CD14-positive monocyte (primary cell): ENCODE data around the gene TAF5L. TPM values are rescaled to one million over a fixed set of nuclear protein-coding genes. Genes with fewer than 3 reads are reported as not detected.
A peak's percentile ranks its signal among the peaks of the same experiment; 100 is the strongest.

Experiments used
- DNase-seq, 3 donors: peaks; one replicate each; pipeline ENCODE4 v3.0.0-alpha.2; 2011 to 2022
- H2AFZ ChIP-seq: 2 replicates; pipeline ENCODE4 v1.6.0; 2012; ENCODE audit warnings: mild to moderate bottlenecking, low read depth, low read length, inconsistent platforms; ENCODE audit not compliant: insufficient read depth, poor library complexity, severe bottlenecking
- H3K27ac ChIP-seq, 2 donors: 1 replicate in 1 of 2; 2 replicates in 1 of 2; pipeline ENCODE4 v1.5.1; 2012 to 2013; ENCODE audit warnings: low read length in 2 of 2, control low read depth in 1 of 2, inconsistent platforms in 1 of 2, low read depth in 1 of 2, mild to moderate bottlenecking in 1 of 2
- H3K27me3 ChIP-seq, 2 donors: one replicate each; pipeline versions ENCODE4 v1.6.0 to v1.6.1; 2011 to 2013; ENCODE audit warnings: low read length in 2 of 2; ENCODE audit not compliant: control insufficient read depth in 2 of 2, insufficient read depth in 2 of 2
- H3K36me3 ChIP-seq, 2 donors: replicated peaks in 1 of 2; 1 replicate in 1 of 2; 2 replicates in 1 of 2; pipeline versions ENCODE4 v1.5.1 to v1.6.1; 2012 to 2013; ENCODE audit warnings: low read length in 2 of 2, control low read depth in 1 of 2, inconsistent platforms in 1 of 2, mild to moderate bottlenecking in 1 of 2; ENCODE audit not compliant: insufficient read depth in 2 of 2, control insufficient read depth in 1 of 2
- H3K4me1 ChIP-seq, 2 donors: 1 replicate in 1 of 2; 2 replicates in 1 of 2; pipeline versions ENCODE4 v1.5.1 to v1.6.1; 2012 to 2013; ENCODE audit warnings: low read length in 2 of 2, control low read depth in 1 of 2, inconsistent platforms in 1 of 2, mild to moderate bottlenecking in 1 of 2, moderate library complexity in 1 of 2; ENCODE audit not compliant: insufficient read depth in 2 of 2, control insufficient read depth in 1 of 2
- H3K4me2 ChIP-seq: replicated peaks from 2 replicates; pipeline ENCODE3; 2012; ENCODE audit warnings: low read length, moderate library complexity, mild to moderate bottlenecking; ENCODE audit not compliant: poor library complexity, severe bottlenecking; ENCODE audit errors: extremely low read depth
- H3K4me3 ChIP-seq, 3 experiments: fragments of 200-600 bp in 1 of 3; sonication (generic) in 1 of 3; replicated peaks in 1 of 3; 1 replicate in 2 of 3; 2 replicates in 1 of 3; pipeline ENCODE4 v1.5.1; 2011 to 2013; ENCODE audit warnings: low read length in 3 of 3, mild to moderate bottlenecking in 3 of 3, control low read depth in 2 of 3, low read depth in 2 of 3, inconsistent platforms in 1 of 3, moderate library complexity in 1 of 3
- H3K79me2 ChIP-seq: 2 replicates; pipeline ENCODE4 v1.6.0; 2012; ENCODE audit warnings: mild to moderate bottlenecking, control low read depth, inconsistent platforms, low read length, moderate library complexity; ENCODE audit not compliant: insufficient read depth
- H3K9ac ChIP-seq: 2 replicates; pipeline ENCODE4 v1.6.0; 2017; ENCODE audit warnings: low read length, mild to moderate bottlenecking; ENCODE audit not compliant: insufficient read depth, poor library complexity, severe bottlenecking
- H3K9me3 ChIP-seq, 2 donors: replicated peaks in 1 of 2; 1 replicate in 1 of 2; 2 replicates in 1 of 2; pipeline versions ENCODE4 v1.5.1 to v1.6.1; 2012 to 2013; ENCODE audit warnings: low read length in 2 of 2, control low read depth in 1 of 2; ENCODE audit not compliant: control insufficient read depth in 1 of 2, insufficient read depth in 1 of 2
- H4K20me1 ChIP-seq: 2 replicates; pipeline ENCODE4 v1.6.0; 2012; ENCODE audit warnings: mild to moderate bottlenecking, low read length, control low read depth, moderate library complexity; ENCODE audit not compliant: insufficient read depth
- H3K27ac Mint-ChIP-seq, 7 donors: one replicate each; pipeline ENCODE4 v1.8.0; 2020; ENCODE audit warnings: mild to moderate bottlenecking in 7 of 7, mixed read lengths in 7 of 7, moderate library complexity in 6 of 7, inconsistent platforms in 2 of 7
- H3K27me3 Mint-ChIP-seq, 3 donors: one replicate each; pipeline ENCODE4 v1.8.0; 2021 to 2022; ENCODE audit warnings: low read depth in 3 of 3, mild to moderate bottlenecking in 3 of 3, mixed read lengths in 3 of 3, moderate library complexity in 3 of 3, inconsistent platforms in 1 of 3
- H3K36me3 Mint-ChIP-seq, 2 donors: one replicate each; pipeline ENCODE4 v1.8.0; 2020; ENCODE audit warnings: mixed read lengths in 2 of 2, inconsistent platforms in 1 of 2, mild to moderate bottlenecking in 1 of 2
- H3K4me1 Mint-ChIP-seq: one replicate; pipeline ENCODE4 v1.8.0; 2020; ENCODE audit warnings: mild to moderate bottlenecking, mixed read lengths
- H3K4me3 Mint-ChIP-seq, 2 donors: one replicate each; pipeline ENCODE4 v1.8.0; 2020; ENCODE audit warnings: mild to moderate bottlenecking in 2 of 2, mixed read lengths in 2 of 2, moderate library complexity in 1 of 2
- H3K9me3 Mint-ChIP-seq, 7 donors: one replicate each; pipeline ENCODE4 v1.8.0; 2020 to 2022; ENCODE audit warnings: mixed read lengths in 7 of 7, mild to moderate bottlenecking in 6 of 7, moderate library complexity in 6 of 7, inconsistent platforms in 2 of 7
- WGBS: methylation state at CpG from one replicate; pipeline ENCODE4 v1.1.5; 2013; ENCODE audit warnings: missing lambda C conversion rate; ENCODE audit not compliant: insufficient coverage; 5-methylcytosine and 5-hydroxymethylcytosine counted together
- intact Hi-C, 2 donors: fragments of 100-400 bp; cut with micrococcal nuclease; formaldehyde crosslinking; loops; one replicate each; pipeline versions ENCODE4 v1.15.0 to v1.15.1; 2023
- polyA plus RNA-seq, 3 donors: library from polyadenylated mRNA; depleted of rRNA in 1 of 3; unstranded in 2 of 3; stranded (reverse) in 1 of 3; fragments of 300-500 nt in 2 of 3; fragments of >200 nt in 1 of 3; fragmentation: Illumina TruSeq in 2 of 3; gene quantifications; 1 replicate in 2 of 3; 2 replicates in 1 of 3; pipeline ENCODE4 v1.2.3, GENCODE V29; 2012 to 2021
- TF ChIP-seq, protein P1 (sequence below): fragments of 200-600 bp; IDR thresholded peaks from one replicate; pipeline ENCODE4 v1.8.0; 2022; ENCODE audit warnings: antibody characterized with exemption, mild to moderate bottlenecking

TAF5L gene
- polyA plus RNA-seq, 3 donors = 3.8 to 15.4 (median 4.9) TPM

DNA sequence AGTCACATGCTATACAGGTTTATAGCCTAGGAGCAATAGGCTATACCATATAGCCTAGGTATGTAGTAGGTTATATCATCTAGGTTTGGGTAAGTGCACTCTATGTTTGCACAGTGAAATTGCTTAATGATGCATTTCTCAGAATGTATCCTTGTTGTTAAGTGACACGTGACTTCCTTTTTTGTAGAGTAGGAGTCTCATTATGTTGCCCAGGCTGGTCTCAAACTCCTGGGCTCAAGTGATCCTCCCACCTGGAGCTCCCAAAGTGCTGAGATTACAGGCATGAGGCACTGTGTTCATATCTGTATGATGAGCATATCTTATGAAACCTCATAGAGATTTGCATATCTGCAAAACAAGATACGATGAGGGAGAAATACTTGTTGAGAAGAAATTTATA is 53.6 kb downstream of the TAF5L start:
- no peaks in the 10 kb centered on the region for H3K79me2 ChIP-seq
- no CpG with 5 or more reads among the region's 2 CpGs for WGBS
- no peak overlapping the region for H3K4me3 Mint-ChIP-seq
- H3K27ac Mint-ChIP-seq = peak overlapping the region in 1 of 7 donors; percentile 40
- H3K4me3 ChIP-seq = no peak overlapping the region
- no peaks in the 10 kb centered on the region for H3K9me3 ChIP-seq
- H3K36me3 ChIP-seq = no peaks in the 10 kb centered on the region
- H3K4me2 ChIP-seq = no peak overlapping the region
- TF ChIP-seq, protein P1, sequence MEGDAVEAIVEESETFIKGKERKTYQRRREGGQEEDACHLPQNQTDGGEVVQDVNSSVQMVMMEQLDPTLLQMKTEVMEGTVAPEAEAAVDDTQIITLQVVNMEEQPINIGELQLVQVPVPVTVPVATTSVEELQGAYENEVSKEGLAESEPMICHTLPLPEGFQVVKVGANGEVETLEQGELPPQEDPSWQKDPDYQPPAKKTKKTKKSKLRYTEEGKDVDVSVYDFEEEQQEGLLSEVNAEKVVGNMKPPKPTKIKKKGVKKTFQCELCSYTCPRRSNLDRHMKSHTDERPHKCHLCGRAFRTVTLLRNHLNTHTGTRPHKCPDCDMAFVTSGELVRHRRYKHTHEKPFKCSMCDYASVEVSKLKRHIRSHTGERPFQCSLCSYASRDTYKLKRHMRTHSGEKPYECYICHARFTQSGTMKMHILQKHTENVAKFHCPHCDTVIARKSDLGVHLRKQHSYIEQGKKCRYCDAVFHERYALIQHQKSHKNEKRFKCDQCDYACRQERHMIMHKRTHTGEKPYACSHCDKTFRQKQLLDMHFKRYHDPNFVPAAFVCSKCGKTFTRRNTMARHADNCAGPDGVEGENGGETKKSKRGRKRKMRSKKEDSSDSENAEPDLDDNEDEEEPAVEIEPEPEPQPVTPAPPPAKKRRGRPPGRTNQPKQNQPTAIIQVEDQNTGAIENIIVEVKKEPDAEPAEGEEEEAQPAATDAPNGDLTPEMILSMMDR = no peak
- H3K9ac ChIP-seq = no peak overlapping the region
- peaks cover 0 to 3% (median 2%) of the 10 kb centered on the region in 3 donors for H3K27me3 Mint-ChIP-seq
- H3K9me3 Mint-ChIP-seq = no peaks in the 10 kb centered on the region
- H3K4me1 ChIP-seq = peaks cover 7 to 9% of the 10 kb centered on the region in 2 donors
- H3K36me3 Mint-ChIP-seq = no peaks in the 10 kb centered on the region
- no peaks in the 10 kb centered on the region for H4K20me1 ChIP-seq
- peak overlapping the region; percentile 15 for H2AFZ ChIP-seq
- intact Hi-C loops = no loop called here
- peak in 2 of 3 donors; percentile 10 to 12 for DNase-seq
- H3K27ac ChIP-seq = no peak overlapping the region
- no peaks in the 10 kb centered on the region for H3K27me3 ChIP-seq
- H3K4me1 Mint-ChIP-seq = peaks cover 10% of the 10 kb centered on the region

DNA sequence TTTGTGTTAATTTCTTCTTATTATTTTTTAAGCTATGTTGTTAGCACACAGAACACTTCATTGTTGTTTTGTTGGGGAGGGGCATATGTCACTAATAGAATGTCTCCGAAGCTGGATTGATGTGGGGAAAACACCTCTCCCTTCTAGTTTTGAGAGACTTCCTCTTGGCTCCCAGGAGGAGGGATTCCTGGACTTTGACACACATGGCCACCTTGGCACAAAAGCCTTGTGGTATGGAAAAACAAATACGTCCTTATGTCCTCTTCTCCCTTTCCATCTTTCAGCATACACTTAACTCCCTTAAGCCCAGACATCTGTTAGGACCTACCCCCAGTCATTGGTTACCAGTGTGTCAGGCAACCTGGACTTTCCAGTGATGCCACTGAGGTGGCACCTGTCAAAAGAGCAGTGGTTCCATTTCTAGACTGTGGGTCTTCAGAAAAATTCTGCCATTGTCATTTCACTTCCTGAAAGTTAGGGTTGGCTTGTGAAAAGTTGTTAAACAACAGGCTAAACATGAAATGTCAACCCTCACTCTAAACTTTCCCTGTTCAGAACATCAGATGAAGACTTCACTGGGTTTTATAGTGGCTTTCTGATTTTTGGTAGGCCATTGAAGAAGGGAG is 54.9 kb downstream of the TAF5L start:
- WGBS = no CpG with 5 or more reads among the region's 2 CpGs
- TF ChIP-seq, protein P1 = no peak
- Histone ChIP-seq H3K4me3 (no peak overlapping the region), H3K9me3 (no peaks in the 10 kb centered on the region), H3K4me1 (peaks cover 10 to 13% of the 10 kb centered on the region in 2 donors), H3K9ac (no peak overlapping the region), H3K27me3 (no peaks in the 10 kb centered on the region), H3K4me2 (no peak overlapping the region), H3K27ac (no peak overlapping the region), H3K79me2 (no peaks in the 10 kb centered on the region), H3K36me3 (no peaks in the 10 kb centered on the region), H4K20me1 (no peaks in the 10 kb centered on the region), H2AFZ (peak overlapping the region; percentile 1)
- H3K27me3 Mint-ChIP-seq = peaks cover 0 to 3% (median 0%) of the 10 kb centered on the region in 3 donors
- no peak overlapping the region for H3K27ac Mint-ChIP-seq
- no peaks in the 10 kb centered on the region for H3K36me3 Mint-ChIP-seq
- DNase-seq = no peak
- no peak overlapping the region for H3K4me3 Mint-ChIP-seq
- intact Hi-C loops = no loop called here
- H3K9me3 Mint-ChIP-seq = no peaks in the 10 kb centered on the region
- peaks cover 16% of the 10 kb centered on the region for H3K4me1 Mint-ChIP-seq
